ENCODE results near the gene KAT8. TPM values are rescaled to one million over a fixed set of nuclear protein-coding genes. Genes with fewer than 3 reads are reported as not detected.
"Not testable (repeated sequence)": the region's sequence is repeated elsewhere in the genome, so short reads cannot be mapped to it uniquely, and the experiment has no call there.

The KAT8 gene
- total RNA-seq, 1 donor from 2014 or later = 33.5 TPM

- Mint-ChIP-seq H3K4me1 (ENCODE audit: low read depth, unreplicated experiment) (no peaks in the 10 kb centered on the region), H3K4me3 (ENCODE audit: unreplicated experiment) (no peak overlapping the region), H3K27ac (ENCODE audit: unreplicated experiment) (no peak overlapping the region), H3K27me3 (ENCODE audit: low read depth, unreplicated experiment) (peaks cover 10% of the 10 kb centered on the region), H3K9me3 (ENCODE audit: unreplicated experiment) (no peaks in the 10 kb centered on the region), H3K36me3 (ENCODE audit: low read depth, unreplicated experiment) (no peaks in the 10 kb centered on the region)
- Histone ChIP-seq H3K4me3 (ENCODE audit: insufficient read depth, low read depth, low read length) (no peak overlapping the region), H3K27me3 (ENCODE audit: insufficient read depth, low read length) (peaks cover 2% of the 10 kb centered on the region), H3K27ac (ENCODE audit: low read depth, low read length) (no peak overlapping the region), H3K9me3 (ENCODE audit: insufficient read depth, low read depth, low read length) (no peaks in the 10 kb centered on the region), H3K79me2 (ENCODE audit: insufficient read depth, low read length) (no peaks in the 10 kb centered on the region), H2AFZ (ENCODE audit: low read depth, low read length) (no peak overlapping the region), H3K36me3 (ENCODE audit: insufficient read depth, low read length) (no peaks in the 10 kb centered on the region), H4K20me1 (ENCODE audit: insufficient read depth, low read length) (no peaks in the 10 kb centered on the region), H3K4me1 (ENCODE audit: insufficient read depth, low read length) (no peaks in the 10 kb centered on the region), H3K4me2 (ENCODE audit: low read length) (no peak overlapping the region), H3K9ac (ENCODE audit: low read length) (no peak overlapping the region)
- TF ChIP-seq EZH2 (IDR thresholded peaks at IDR 0.05; ENCODE audit: insufficient read depth, low read length) = no peak
- TF ChIP-seq, protein P1, sequence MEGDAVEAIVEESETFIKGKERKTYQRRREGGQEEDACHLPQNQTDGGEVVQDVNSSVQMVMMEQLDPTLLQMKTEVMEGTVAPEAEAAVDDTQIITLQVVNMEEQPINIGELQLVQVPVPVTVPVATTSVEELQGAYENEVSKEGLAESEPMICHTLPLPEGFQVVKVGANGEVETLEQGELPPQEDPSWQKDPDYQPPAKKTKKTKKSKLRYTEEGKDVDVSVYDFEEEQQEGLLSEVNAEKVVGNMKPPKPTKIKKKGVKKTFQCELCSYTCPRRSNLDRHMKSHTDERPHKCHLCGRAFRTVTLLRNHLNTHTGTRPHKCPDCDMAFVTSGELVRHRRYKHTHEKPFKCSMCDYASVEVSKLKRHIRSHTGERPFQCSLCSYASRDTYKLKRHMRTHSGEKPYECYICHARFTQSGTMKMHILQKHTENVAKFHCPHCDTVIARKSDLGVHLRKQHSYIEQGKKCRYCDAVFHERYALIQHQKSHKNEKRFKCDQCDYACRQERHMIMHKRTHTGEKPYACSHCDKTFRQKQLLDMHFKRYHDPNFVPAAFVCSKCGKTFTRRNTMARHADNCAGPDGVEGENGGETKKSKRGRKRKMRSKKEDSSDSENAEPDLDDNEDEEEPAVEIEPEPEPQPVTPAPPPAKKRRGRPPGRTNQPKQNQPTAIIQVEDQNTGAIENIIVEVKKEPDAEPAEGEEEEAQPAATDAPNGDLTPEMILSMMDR (IDR thresholded peaks at IDR 0.05; ENCODE audit: insufficient read depth, low read depth, low read length) = no peak
- DNase-seq (ENCODE audit: low read depth) = no peak
- FAIRE-seq = no peak
Measured at GRCh38 chr16:31157136-31157535, 39.7 kb downstream of the KAT8 start.

DNA sequence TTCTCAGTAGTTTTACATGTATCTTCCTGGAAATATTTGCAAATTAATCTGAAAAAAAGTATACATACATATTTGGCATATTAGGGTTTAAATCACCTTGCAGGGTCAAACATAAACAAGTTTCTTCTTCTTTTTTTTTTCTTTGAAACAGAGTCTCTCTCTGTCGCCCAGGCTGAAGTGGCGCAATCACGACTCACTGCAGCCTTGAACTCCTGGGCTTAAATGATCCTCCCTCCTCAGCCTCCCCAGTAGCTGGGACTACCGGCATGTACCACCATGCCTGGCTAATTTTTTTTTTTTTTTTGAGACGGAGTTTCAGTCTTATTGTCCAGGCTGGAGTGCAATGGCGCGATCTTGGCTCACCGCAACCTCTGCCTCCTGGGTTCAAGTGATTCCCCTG, 49.9 kb downstream of the KAT8 start:
- no peak overlapping the region for H2AFZ ChIP-seq (ENCODE audit: low read depth, low read length)
- H3K9me3 Mint-ChIP-seq (ENCODE audit: unreplicated experiment) = no peaks in the 10 kb centered on the region
- H3K4me1 Mint-ChIP-seq (ENCODE audit: low read depth, unreplicated experiment) = no peaks in the 10 kb centered on the region
- FAIRE-seq (no peak), DNase-seq (ENCODE audit: low read depth) (no peak)
- no peaks in the 10 kb centered on the region for H3K36me3 Mint-ChIP-seq (ENCODE audit: low read depth, unreplicated experiment)
- H3K27me3 ChIP-seq (ENCODE audit: insufficient read depth, low read length) = no peaks in the 10 kb centered on the region
- H3K4me3 Mint-ChIP-seq (ENCODE audit: unreplicated experiment) = no peak overlapping the region
- H3K36me3 ChIP-seq (ENCODE audit: insufficient read depth, low read length) = no peaks in the 10 kb centered on the region
- no peak overlapping the region for H3K4me3 ChIP-seq (ENCODE audit: insufficient read depth, low read depth, low read length)
- no peaks in the 10 kb centered on the region for H3K4me1 ChIP-seq (ENCODE audit: insufficient read depth, low read length)
- H3K27me3 Mint-ChIP-seq (ENCODE audit: low read depth, unreplicated experiment) = peaks cover 6% of the 10 kb centered on the region
- no peak overlapping the region for H3K27ac Mint-ChIP-seq (ENCODE audit: unreplicated experiment)
- H4K20me1 ChIP-seq (ENCODE audit: insufficient read depth, low read length) = no peaks in the 10 kb centered on the region
- no peak overlapping the region for H3K9ac ChIP-seq (ENCODE audit: low read length)
- no peak overlapping the region for H3K27ac ChIP-seq (ENCODE audit: low read depth, low read length)
- TF ChIP-seq, protein P1 (IDR thresholded peaks at IDR 0.05; ENCODE audit: insufficient read depth, low read depth, low read length) = no peak
- no peak for TF ChIP-seq EZH2 (IDR thresholded peaks at IDR 0.05; ENCODE audit: insufficient read depth, low read length)
- no peaks in the 10 kb centered on the region for H3K9me3 ChIP-seq (ENCODE audit: insufficient read depth, low read depth, low read length)
- H3K79me2 ChIP-seq (ENCODE audit: insufficient read depth, low read length) = no peaks in the 10 kb centered on the region
- H3K4me2 ChIP-seq (ENCODE audit: low read length) = no peak overlapping the region

- no peak overlapping the region for H3K27ac Mint-ChIP-seq (ENCODE audit: unreplicated experiment)
- H3K27ac ChIP-seq (ENCODE audit: low read depth, low read length) = no peak overlapping the region
- TF ChIP-seq, protein P1 (IDR thresholded peaks at IDR 0.05; ENCODE audit: insufficient read depth, low read depth, low read length) = no peak
- no peak for TF ChIP-seq EZH2 (IDR thresholded peaks at IDR 0.05; ENCODE audit: insufficient read depth, low read length)
- peaks cover 2% of the 10 kb centered on the region for H3K27me3 Mint-ChIP-seq (ENCODE audit: low read depth, unreplicated experiment)
- FAIRE-seq (no peak), DNase-seq (ENCODE audit: low read depth) (no peak)
- H3K4me3 Mint-ChIP-seq (ENCODE audit: unreplicated experiment) = no peak overlapping the region
- no peak overlapping the region for H3K4me2 ChIP-seq (ENCODE audit: low read length)
- no peaks in the 10 kb centered on the region for H4K20me1 ChIP-seq (ENCODE audit: insufficient read depth, low read length)
- H3K9me3 ChIP-seq (ENCODE audit: insufficient read depth, low read depth, low read length) = no peaks in the 10 kb centered on the region
- no peak overlapping the region for H2AFZ ChIP-seq (ENCODE audit: low read depth, low read length)
- H3K36me3 ChIP-seq (ENCODE audit: insufficient read depth, low read length) = no peaks in the 10 kb centered on the region
- H3K9ac ChIP-seq (ENCODE audit: low read length) = no peak overlapping the region
- H3K79me2 ChIP-seq (ENCODE audit: insufficient read depth, low read length) = no peaks in the 10 kb centered on the region
- H3K4me3 ChIP-seq (ENCODE audit: insufficient read depth, low read depth, low read length) = no peak overlapping the region
- no peaks in the 10 kb centered on the region for H3K9me3 Mint-ChIP-seq (ENCODE audit: unreplicated experiment)
- H3K27me3 ChIP-seq (ENCODE audit: insufficient read depth, low read length) = no peaks in the 10 kb centered on the region
- no peaks in the 10 kb centered on the region for H3K4me1 Mint-ChIP-seq (ENCODE audit: low read depth, unreplicated experiment)
- H3K4me1 ChIP-seq (ENCODE audit: insufficient read depth, low read length) = no peaks in the 10 kb centered on the region
- no peaks in the 10 kb centered on the region for H3K36me3 Mint-ChIP-seq (ENCODE audit: low read depth, unreplicated experiment)
Measured at GRCh38 chr16:31168848-31169247, 51.4 kb downstream of the KAT8 start.

GRCh38 chr16:31170048-31170447, 52.6 kb downstream of the KAT8 start:
- H3K27ac Mint-ChIP-seq (ENCODE audit: unreplicated experiment) = not testable (repeated sequence)

More at GRCh38 chr16:31170048-31170447, 52.6 kb downstream of the KAT8 start:
- not testable (repeated sequence) for H3K4me1 Mint-ChIP-seq (ENCODE audit: low read depth, unreplicated experiment); H3K9me3 Mint-ChIP-seq (ENCODE audit: unreplicated experiment); H3K9ac ChIP-seq (ENCODE audit: low read length); FAIRE-seq; H3K4me3 Mint-ChIP-seq (ENCODE audit: unreplicated experiment); H3K9me3 ChIP-seq (ENCODE audit: insufficient read depth, low read depth, low read length); H3K36me3 Mint-ChIP-seq (ENCODE audit: low read depth, unreplicated experiment); H3K36me3 ChIP-seq (ENCODE audit: insufficient read depth, low read length); H4K20me1 ChIP-seq (ENCODE audit: insufficient read depth, low read length); H2AFZ ChIP-seq (ENCODE audit: low read depth, low read length); H3K27me3 Mint-ChIP-seq (ENCODE audit: low read depth, unreplicated experiment); H3K79me2 ChIP-seq (ENCODE audit: insufficient read depth, low read length); H3K4me2 ChIP-seq (ENCODE audit: low read length); DNase-seq (ENCODE audit: low read depth); H3K4me3 ChIP-seq (ENCODE audit: insufficient read depth, low read depth, low read length); H3K27me3 ChIP-seq (ENCODE audit: insufficient read depth, low read length); H3K27ac ChIP-seq (ENCODE audit: low read depth, low read length); H3K4me1 ChIP-seq (ENCODE audit: insufficient read depth, low read length)
